Measurements from ENCODE around the gene CASKIN1.

Gene CASKIN1

GRCh38 chr16:2233872-2234812 is 37.7 kb upstream of the CASKIN1 start:
- no peak for DNase-seq (ENCODE audit: low read depth in 3 of 3)

- no peak for DNase-seq (ENCODE audit: low read depth in 3 of 3)
Observed at GRCh38 chr16:2233046-2233775, 36.8 kb upstream of the CASKIN1 start.

DNA sequence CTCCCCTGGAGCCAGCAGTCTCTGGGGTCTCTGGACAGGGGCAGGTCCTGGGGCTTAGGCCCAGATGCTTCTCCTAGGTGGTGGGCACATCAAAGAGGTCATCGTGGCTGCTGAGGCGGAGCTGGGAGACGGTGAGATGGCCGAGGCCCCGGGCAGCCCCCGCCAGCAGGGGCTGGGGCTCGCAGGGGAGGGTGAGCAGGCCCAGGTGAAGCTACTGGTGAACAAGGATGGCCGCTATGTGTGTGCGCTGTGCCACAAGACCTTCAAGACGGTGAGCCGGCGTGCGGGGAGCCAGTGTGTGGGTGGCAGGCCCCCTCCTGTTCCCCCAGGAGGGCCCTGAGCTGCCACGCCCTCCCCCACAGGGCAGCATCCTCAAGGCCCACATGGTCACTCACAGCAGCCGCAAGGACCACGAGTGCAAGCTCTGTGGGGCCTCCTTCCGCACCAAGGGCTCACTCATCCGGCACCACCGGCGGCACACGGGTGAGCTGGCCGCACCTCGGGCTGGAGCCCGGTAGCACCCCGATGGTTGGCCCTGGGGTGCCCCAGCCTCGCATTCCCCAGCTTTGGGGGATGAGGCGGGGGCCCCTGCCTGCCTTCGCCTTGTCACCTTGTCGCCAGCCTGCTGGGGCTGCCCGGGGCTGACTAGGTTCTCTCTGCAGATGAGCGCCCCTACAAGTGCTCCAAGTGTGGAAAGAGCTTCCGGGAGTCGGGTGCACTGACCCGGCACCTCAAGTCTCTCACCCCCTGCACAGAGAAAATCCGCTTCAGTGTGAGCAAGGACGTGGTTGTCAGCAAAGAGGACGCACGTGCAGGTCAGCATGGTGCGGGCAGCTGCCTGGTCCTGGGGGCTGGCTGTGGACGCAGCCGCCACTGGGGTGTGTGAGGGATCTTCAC is 35.9 kb upstream of the CASKIN1 start:
- no peak for DNase-seq (ENCODE audit: low read depth in 3 of 3)

- DNase-seq (ENCODE audit: low read depth in 3 of 3): no peak
Observed at GRCh38 chr16:2231016-2231931, 34.9 kb upstream of the CASKIN1 start.

GRCh38 chr16:2230376-2230775 is 34.0 kb upstream of the CASKIN1 start:
- no peak for DNase-seq (ENCODE audit: low read depth in 3 of 3)

- DNase-seq (ENCODE audit: low read depth in 3 of 3): no peak
Observed at GRCh38 chr16:2229632-2230250, 33.3 kb upstream of the CASKIN1 start.

DNA sequence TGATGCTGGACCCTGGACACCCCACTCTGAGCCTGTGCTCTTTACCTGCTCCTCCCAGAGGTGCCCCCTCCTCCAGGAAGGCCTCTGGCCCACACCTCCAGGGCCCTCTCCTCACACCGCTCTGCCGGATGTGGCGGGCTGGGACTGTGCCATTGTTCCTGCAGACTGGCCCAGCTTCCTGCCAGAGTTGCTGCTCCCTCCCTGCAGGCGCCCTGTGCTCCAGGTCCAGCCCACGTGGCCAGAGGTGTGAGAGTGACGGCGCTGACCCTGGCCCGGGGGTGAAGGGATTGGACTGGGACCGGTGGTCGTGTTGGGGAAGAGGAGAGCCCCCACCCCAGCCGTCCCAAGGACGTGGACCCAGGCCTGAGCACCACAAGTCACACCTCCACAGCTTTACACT is 32.7 kb upstream of the CASKIN1 start:
- DNase-seq (ENCODE audit: low read depth in 3 of 3): no peak

DNA sequence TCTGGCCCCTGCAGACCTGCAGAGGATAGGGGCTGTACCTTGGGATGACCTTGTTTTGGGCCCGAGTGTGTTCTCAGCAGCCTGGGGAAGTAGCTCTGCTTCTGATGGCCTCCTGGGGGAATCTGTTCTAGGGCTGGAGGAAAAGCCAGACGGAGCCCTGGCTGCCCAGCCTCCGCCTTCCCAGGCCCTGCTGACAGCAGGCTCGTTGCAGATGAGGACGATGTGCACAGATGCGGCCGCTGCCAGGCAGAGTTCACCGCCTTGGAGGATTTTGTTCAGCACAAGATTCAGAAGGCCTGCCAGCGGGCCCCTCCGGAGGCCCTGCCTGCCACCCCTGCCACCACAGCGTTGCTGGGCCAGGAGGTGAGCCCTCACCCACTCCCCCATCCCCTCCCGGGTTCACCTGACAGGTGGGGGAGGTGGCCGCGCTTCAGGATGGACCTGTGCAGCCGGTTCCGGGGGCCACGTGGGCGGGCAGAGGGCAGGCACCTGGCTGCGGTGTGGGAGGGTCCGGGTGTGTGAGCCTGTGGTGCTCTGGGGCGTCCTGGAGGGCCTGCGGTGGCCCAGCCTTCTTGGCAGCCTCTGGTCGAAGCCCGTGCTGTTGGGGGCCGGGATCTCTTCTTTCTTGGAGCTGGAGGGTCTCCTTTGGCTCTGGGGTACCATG is 31.9 kb upstream of the CASKIN1 start:
- no peak for DNase-seq (ENCODE audit: low read depth in 3 of 3)

DNA sequence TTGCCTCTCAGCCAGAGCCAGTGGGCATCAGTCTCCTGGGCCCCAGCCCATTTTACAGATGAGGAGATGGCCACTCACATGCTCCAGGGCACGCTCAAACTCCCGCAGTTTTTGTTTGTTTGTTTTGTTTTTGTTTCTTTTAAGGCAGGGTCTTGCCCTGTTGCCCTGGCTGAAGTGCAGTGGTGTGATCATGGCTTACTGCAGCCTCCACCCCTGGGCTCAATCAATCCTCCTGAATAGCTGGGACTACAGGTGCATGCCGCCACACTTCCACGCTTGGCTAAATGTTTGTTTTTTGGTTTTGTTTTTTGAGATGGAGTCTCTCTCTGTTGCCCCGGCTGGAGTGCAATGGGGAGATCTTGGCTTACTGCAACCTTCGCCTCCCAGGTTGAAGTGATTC is 30.5 kb upstream of the CASKIN1 start:
- no peak for DNase-seq (ENCODE audit: low read depth in 3 of 3)

GRCh38 chr16:2226245-2226793 is 29.9 kb upstream of the CASKIN1 start:
- no peak for DNase-seq (ENCODE audit: low read depth in 3 of 3)

DNA sequence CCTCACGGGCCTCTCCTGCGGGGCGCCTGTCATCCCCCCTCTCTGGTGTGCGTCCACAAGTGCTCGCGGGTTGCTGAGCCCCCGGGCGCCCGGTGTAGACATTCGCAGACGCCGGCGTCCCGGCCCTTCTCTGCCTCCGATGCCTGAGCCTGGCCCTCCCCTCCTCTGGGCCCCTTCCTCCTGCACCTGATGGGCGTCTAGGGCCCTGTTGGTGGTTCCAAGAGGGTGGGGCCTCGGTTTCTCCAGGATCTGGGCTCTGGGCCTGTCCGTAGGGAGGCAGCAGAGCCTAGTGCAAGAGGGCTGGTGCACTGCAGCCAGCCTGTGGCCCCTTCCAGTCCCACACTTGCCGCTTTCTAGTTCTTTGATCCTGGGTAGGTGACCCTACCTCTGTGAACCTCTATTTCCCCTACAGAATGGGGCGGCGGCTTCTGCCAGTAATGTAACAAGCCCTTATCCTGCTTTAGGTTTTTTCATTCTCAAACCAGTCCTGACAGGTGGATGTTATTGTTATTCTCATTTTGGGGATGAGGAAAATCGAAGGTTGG is 27.6 kb upstream of the CASKIN1 start:
- no peak for DNase-seq (ENCODE audit: low read depth in 3 of 3)

GRCh38 chr16:2223221-2223941 is 27.0 kb upstream of the CASKIN1 start, which contains the start of gene E4F1:
TSS of gene E4F1 (plus strand) at chr16:2223591. CDS start at chr16:2223614, 23 bp downstream.
- DNase-seq (ENCODE audit: low read depth in 3 of 3): peak; percentile 100

DNA sequence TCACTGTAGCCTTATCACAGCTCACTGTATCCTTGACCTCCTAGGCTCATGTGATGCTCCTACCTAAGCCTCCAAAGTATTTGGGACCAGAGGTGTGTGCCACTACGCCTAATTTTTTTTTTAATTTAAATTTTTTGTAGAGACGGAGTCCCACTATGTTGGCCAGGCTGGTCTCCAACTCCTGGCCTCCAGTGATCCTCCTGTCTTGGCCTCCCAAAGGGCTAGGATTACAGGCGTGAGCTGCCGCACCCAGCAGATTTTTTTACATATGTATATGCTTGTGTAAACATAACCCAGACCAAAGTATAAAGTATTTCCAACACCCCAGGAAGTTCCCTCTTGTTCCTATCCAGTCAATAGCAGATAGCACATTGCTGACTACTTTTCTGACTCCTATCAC is 19.9 kb upstream of the CASKIN1 start:
- no peak for DNase-seq (ENCODE audit: low read depth in 3 of 3)

DNA sequence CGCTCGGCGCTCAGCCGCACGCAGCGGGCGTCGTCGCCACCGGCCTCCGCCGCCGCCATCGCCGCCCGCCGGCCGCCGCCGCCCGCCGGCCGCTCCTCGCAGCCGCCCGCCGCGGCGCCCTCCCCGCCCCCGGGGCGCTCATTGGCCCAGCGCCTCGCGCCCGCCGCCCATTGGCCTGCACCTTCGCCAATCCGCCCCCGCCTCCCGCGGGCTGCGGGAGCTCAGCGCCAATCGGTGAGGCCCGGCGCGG is 18.2 kb upstream of the CASKIN1 start, which contains the start of gene PGP:
PGP (minus strand) TSS at position 122 of the 250 bp plus-strand sequence; CDS start at position 59, 63 bp downstream.
- DNase-seq (ENCODE audit: low read depth in 3 of 3): no peak

DNA sequence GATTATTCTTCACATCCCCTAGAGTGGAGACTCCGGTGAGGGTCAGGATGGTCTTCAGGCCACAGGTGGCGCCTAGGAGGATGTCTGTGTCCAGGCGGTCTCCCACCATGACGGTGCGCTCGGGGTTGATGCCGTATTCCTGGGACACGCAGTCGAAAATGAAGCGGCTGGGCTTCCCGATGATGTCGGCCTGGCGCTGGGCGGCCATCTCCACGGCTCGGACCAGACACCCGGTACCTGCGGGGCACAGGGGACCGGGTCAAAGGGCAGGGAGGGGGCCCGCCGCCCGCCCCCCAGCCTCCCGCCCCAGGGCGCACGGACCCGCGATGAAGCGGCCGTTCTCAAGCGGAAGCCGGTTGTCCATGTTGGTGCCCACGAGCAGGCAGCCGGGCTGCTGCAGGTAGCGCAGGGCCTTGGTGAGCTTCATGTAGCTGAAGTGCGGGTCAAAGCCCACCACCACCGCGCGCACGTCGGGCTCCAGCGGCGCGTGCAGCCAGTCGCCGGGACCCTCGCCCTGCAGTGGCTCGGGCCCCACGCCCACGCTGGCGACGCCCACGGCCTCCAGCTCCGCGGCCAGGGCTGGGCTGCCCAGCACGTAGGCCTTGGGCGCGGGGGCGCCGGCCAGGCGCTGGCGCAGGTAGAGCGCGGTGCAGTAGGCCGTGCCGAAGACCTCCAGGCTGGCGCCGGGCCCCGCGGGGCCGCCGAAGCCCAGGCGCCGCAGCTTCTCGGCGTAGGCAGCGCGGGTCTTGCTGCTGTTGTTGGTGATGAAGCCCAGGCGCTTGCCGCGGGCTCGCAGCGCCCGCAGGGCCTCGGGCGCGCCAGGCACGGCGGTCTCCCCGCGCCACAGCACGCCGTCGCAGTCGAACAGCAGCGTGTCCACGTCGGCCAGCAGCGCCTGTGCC is 17.7 kb upstream of the CASKIN1 start:
- DNase-seq (ENCODE audit: low read depth in 3 of 3): no peak

DNA sequence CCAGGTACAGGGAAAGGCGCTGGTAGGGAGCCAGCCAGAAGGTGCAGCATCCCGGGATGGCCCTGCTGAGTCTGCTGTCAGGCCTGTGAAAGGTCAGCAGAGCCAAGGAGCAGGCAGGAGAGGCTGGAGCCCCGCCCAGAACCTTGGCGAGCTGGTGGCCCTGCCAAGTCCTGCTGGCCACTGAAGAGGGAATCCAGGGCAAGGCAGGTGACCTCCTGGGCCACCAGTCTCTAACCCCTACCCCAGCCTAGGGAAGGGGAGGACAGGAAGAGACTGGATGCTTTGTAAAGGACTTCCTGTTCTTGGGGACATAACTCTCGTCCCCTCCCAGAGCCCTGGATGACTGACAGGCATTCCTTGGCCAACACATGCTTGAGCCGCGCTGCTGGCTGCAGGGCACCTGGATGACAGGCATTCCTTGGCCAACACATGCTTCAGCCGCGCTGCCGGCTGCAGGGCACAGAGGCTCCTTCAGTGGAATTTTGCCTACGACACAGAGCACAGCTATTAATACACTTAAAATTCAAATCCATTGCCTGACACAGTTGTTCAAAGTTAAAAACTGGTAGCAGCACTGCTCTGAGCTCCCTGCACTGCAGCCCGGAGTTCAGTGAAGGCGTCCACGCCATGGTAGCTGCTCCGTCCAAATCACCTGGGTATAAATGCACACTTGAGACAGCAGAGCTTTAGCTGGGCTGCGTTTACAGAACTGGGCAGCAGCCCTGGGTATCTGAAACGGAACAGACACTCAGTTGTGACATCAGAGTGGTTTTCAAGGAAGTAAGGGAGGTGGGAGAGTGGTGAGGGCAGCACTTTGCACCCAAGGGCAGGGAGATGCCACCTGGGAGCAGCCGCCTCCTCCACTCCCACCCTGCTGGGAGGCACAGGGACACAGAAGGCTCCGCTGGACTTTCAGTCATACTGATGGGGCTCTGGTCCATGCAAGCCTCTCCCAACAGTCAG is 16.2 kb upstream of the CASKIN1 start:
- no peak for DNase-seq (ENCODE audit: low read depth in 3 of 3)
